ENCODE data around the gene MRTFA.

MRTFA gene

DNA sequence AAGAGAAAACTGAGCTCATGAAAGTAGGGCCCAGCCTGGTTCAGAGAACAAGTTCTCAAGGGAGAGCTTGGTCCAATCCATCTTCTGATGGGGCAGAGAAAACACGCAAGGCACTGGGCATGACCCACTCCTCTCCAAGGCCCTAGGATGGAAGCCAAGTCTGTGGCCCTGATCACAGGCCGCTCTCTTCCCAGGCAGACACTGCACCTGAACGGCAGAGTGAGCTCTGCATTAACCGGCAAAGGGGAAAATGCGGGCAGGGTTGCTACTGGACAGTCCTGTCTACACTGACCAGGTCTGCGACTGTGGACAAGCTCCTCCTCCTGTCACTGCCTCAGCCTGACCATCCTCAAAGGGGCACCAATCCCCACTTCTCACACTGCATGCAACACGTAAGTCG is 216.8 kb downstream of the MRTFA start:
- TF ChIP-seq, protein P1, sequence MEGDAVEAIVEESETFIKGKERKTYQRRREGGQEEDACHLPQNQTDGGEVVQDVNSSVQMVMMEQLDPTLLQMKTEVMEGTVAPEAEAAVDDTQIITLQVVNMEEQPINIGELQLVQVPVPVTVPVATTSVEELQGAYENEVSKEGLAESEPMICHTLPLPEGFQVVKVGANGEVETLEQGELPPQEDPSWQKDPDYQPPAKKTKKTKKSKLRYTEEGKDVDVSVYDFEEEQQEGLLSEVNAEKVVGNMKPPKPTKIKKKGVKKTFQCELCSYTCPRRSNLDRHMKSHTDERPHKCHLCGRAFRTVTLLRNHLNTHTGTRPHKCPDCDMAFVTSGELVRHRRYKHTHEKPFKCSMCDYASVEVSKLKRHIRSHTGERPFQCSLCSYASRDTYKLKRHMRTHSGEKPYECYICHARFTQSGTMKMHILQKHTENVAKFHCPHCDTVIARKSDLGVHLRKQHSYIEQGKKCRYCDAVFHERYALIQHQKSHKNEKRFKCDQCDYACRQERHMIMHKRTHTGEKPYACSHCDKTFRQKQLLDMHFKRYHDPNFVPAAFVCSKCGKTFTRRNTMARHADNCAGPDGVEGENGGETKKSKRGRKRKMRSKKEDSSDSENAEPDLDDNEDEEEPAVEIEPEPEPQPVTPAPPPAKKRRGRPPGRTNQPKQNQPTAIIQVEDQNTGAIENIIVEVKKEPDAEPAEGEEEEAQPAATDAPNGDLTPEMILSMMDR (IDR thresholded peaks at IDR 0.05), result no peak
- H3K27me3 ChIP-seq (ENCODE audit: control insufficient read depth, insufficient read depth, low read length), result no peaks in the 10 kb centered on the region
- H3K9ac ChIP-seq, result no peak overlapping the region
- no peak overlapping the region for H2AFZ ChIP-seq
- no peak overlapping the region for H3K4me2 ChIP-seq (ENCODE audit: low read length)
- no peaks in the 10 kb centered on the region for H3K79me2 ChIP-seq
- H3K4me3 ChIP-seq (ENCODE audit: low read depth, low read length), result no peak overlapping the region
- H3K4me1 ChIP-seq, result no peaks in the 10 kb centered on the region
- no peaks in the 10 kb centered on the region for H3K36me3 ChIP-seq (ENCODE audit: control insufficient read depth, insufficient read depth, low read length)
- no peak overlapping the region for H3K27ac ChIP-seq
- no peaks in the 10 kb centered on the region for H3K9me3 ChIP-seq (ENCODE audit: control insufficient read depth, low read length)

DNA sequence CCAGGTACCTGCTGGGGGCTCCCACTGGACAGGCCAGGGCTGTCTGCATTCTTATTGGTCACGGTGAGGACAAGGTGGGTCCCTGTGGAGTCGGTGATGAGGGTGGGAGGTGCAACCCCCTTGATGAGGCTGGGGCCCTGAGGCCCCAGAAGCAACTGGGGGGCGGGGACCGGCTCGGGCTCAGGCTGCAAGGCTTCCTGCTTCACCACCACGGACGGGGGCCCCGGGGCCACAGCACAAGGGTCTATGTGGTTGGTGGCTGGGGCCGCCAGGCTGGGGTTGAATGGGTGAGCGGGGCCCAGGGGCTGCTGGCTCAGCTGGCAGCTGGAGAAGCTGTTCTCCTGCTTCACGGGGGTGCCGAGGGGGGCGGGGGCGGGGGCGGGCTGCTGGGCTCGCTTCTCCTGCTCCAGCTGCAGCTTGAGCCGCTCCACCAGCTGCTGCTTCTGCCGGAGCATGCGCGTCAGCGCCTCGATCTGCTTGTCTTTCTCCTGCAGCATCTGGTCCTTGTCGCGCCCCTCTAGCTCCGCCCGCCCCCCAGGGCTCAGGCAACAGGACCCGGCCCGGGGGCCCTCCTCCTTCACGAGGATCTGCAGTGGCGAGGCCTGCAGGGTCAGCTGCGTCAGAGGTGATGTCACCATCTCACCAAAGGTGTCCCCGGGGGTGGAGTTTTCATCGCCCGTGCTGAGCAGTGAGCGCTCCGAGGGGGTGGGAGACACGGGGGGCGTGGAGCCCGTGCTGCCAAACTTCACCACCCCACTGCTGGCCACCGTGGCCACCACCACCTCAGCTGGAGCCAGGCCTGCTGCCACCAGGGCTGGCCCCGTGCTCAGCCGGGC is 217.9 kb downstream of the MRTFA start:
- TF ChIP-seq, protein P1 (IDR thresholded peaks at IDR 0.05), result no peak
- no peak overlapping the region for H3K9ac ChIP-seq

DNA sequence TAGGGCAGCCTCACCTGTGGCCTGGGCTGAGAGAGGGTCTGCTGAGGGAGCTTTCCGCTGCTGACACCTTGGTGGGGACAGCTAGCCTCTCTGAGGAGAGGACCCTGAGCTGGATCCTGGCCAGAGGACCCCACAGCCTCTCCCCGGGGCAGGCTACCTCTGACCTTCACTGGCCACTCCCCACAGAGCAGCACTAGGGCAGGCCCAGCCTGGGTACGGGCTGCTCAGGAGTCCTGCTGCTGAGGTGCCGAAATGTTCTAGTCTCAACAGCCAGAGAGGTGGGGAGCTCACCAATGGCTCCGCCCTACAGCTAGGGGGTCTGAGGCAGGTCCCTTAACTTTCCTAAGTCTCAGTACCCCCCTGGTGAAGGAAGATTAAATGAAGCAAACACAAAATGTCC is 218.6 kb downstream of the MRTFA start:
- H3K79me2 ChIP-seq, result no peaks in the 10 kb centered on the region
- H3K4me2 ChIP-seq (ENCODE audit: low read length), result no peak overlapping the region
- H3K36me3 ChIP-seq (ENCODE audit: control insufficient read depth, insufficient read depth, low read length), result no peaks in the 10 kb centered on the region
- TF ChIP-seq, protein P1 (IDR thresholded peaks at IDR 0.05), result no peak
- H3K27ac ChIP-seq, result no peak overlapping the region
- no peaks in the 10 kb centered on the region for H3K4me1 ChIP-seq
- no peak overlapping the region for H3K4me3 ChIP-seq (ENCODE audit: low read depth, low read length)
- no peak overlapping the region for H3K9ac ChIP-seq
- no peaks in the 10 kb centered on the region for H3K27me3 ChIP-seq (ENCODE audit: control insufficient read depth, insufficient read depth, low read length)
- H2AFZ ChIP-seq, result no peak overlapping the region
- no peaks in the 10 kb centered on the region for H3K9me3 ChIP-seq (ENCODE audit: control insufficient read depth, low read length)

More for the DNA sequence above, 217.9 kb downstream of the MRTFA start:
- Histone ChIP-seq H3K4me2 (ENCODE audit: low read length) (no peak overlapping the region), H3K27ac (no peak overlapping the region), H3K27me3 (ENCODE audit: control insufficient read depth, insufficient read depth, low read length) (no peaks in the 10 kb centered on the region), H3K9me3 (ENCODE audit: control insufficient read depth, low read length) (no peaks in the 10 kb centered on the region), H2AFZ (no peak overlapping the region), H3K4me1 (no peaks in the 10 kb centered on the region), H3K79me2 (no peaks in the 10 kb centered on the region), H3K36me3 (ENCODE audit: control insufficient read depth, insufficient read depth, low read length) (no peaks in the 10 kb centered on the region), H3K4me3 (ENCODE audit: low read depth, low read length) (no peak overlapping the region)

DNA sequence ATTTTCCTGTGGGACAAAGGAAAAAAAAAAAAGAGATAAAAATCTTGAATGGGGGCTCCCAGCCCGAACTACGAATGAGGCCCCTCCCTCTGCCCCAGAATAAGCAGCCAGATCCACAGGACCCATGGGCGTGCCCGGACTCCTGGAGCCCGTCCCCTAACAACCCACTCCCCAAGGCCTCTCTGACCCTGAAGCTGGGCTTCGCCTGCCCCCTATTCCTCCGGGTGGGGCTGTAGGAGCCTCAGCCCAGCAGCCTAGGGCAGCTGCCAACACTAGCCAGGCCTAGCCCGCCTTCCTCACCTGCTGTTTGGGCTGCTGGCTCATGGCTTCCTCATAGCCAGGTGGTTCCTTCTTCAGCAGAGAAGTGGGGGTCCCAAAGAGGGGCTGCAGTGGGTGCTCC is 219.5 kb downstream of the MRTFA start:
- Histone ChIP-seq H3K9ac (no peak overlapping the region), H3K9me3 (ENCODE audit: control insufficient read depth, low read length) (no peaks in the 10 kb centered on the region), H3K36me3 (ENCODE audit: control insufficient read depth, insufficient read depth, low read length) (no peaks in the 10 kb centered on the region), H2AFZ (no peak overlapping the region), H3K4me1 (no peaks in the 10 kb centered on the region), H3K27me3 (ENCODE audit: control insufficient read depth, insufficient read depth, low read length) (no peaks in the 10 kb centered on the region), H3K4me3 (ENCODE audit: low read depth, low read length) (no peak overlapping the region), H3K4me2 (ENCODE audit: low read length) (no peak overlapping the region), H3K27ac (no peak overlapping the region), H3K79me2 (no peaks in the 10 kb centered on the region)
- TF ChIP-seq, protein P1 (IDR thresholded peaks at IDR 0.05), result no peak

DNA sequence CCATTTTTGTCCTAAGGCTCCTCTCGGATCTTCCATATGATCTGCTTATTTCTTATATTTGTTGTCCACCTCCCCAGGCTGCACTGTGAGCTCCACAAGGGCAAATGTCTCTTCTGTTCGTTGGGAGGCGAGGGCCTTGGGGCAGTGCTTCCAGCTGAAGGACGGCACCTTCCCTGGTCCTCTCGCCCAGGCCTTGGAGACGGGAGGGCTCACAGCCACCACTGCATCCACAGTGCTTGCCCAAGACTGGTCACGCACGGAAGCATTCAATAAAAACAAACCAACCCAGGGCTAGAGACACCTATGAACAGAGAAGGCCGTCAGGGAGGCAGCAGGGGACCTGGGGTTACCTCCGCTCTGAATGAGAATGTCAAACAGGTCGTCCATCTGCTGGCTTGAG is 219.9 kb downstream of the MRTFA start:
- TF ChIP-seq, protein P1 (IDR thresholded peaks at IDR 0.05), result no peak
- Histone ChIP-seq H3K79me2 (no peaks in the 10 kb centered on the region), H3K4me2 (ENCODE audit: low read length) (no peak overlapping the region), H3K9ac (no peak overlapping the region), H3K4me1 (no peaks in the 10 kb centered on the region), H3K27me3 (ENCODE audit: control insufficient read depth, insufficient read depth, low read length) (no peaks in the 10 kb centered on the region), H3K9me3 (ENCODE audit: control insufficient read depth, low read length) (no peaks in the 10 kb centered on the region), H3K36me3 (ENCODE audit: control insufficient read depth, insufficient read depth, low read length) (no peaks in the 10 kb centered on the region), H3K27ac (no peak overlapping the region), H2AFZ (no peak overlapping the region), H3K4me3 (ENCODE audit: low read depth, low read length) (no peak overlapping the region)

Data from parathyroid adenoma (tissue), 2 donors.